HepG2 (cell line): ENCODE measurements around the gene TPRA1.

Experiments
- CHD2 ChIP-seq: IDR thresholded peaks from 2 replicates; pipeline ENCODE4 v1.6.1; 2011; ENCODE audit warnings: low read depth, low read length, improper control_type of control experiment
- EP300 ChIP-seq, 3 experiments: sonication (generic) in 1 of 3; formaldehyde crosslinking in 1 of 3; IDR thresholded peaks; 2 replicates each; pipeline versions ENCODE4 v1.5.1 to v1.6.1; 2011 to 2020; ENCODE audit warnings: low read depth in 2 of 3, low read length in 2 of 3, borderline replicate concordance in 1 of 3, improper control_type of control experiment in 1 of 3, mild to moderate bottlenecking in 1 of 3, missing genetic modification reagents in 1 of 3, moderate library complexity in 1 of 3
- HNF4G ChIP-seq, 2 experiments: sonication (generic) in 1 of 2; formaldehyde crosslinking in 1 of 2; IDR thresholded peaks; 2 replicates each; pipeline versions ENCODE4 v1.4.0 to v1.6.1; 2011 to 2020; ENCODE audit warnings: borderline replicate concordance in 2 of 2, low read depth in 2 of 2, mild to moderate bottlenecking in 2 of 2, low read length in 1 of 2, missing genetic modification reagents in 1 of 2, moderate library complexity in 1 of 2
- KAT8 ChIP-seq: IDR thresholded peaks from 2 replicates; pipeline ENCODE4 v1.6.1; 2016; ENCODE audit warnings: missing genetic modification reagents, missing compliant biosample characterization
- KDM4B ChIP-seq: sonication (generic); formaldehyde crosslinking; IDR thresholded peaks from 2 replicates; pipeline ENCODE4 v1.4.0; 2020; ENCODE audit warnings: missing genetic modification reagents
- NFRKB ChIP-seq: fragments of 450-650 bp; IDR thresholded peaks from 2 replicates; pipeline ENCODE4 v1.6.1; 2017
- POLR2AphosphoS5 ChIP-seq: IDR thresholded peaks from 2 replicates; pipeline ENCODE4 v1.6.1; 2012; ENCODE audit warnings: low read depth, low read length
- ZBTB8A ChIP-seq: sonication (generic); formaldehyde crosslinking; IDR thresholded peaks from 2 replicates; pipeline ENCODE4 v1.4.0; 2020; ENCODE audit warnings: mild to moderate bottlenecking, low read depth, missing genetic modification reagents, borderline replicate concordance
- ZKSCAN8 ChIP-seq: IDR thresholded peaks from 2 replicates; pipeline ENCODE4 v1.6.1; 2016; ENCODE audit warnings: borderline replicate concordance, missing genetic modification reagents, missing compliant biosample characterization
- ZNF570 ChIP-seq: sonication (generic); formaldehyde crosslinking; IDR thresholded peaks from 2 replicates; pipeline ENCODE4 v1.4.0; 2020; ENCODE audit warnings: mild to moderate bottlenecking, missing genetic modification reagents, borderline replicate concordance
- TF ChIP-seq, protein P1 (sequence below): sonication (generic); formaldehyde crosslinking; IDR thresholded peaks from 2 replicates; pipeline ENCODE4 v1.5.1; 2020; ENCODE audit warnings: mild to moderate bottlenecking, moderate library complexity, missing genetic modification reagents
- TF ChIP-seq, protein P2 (sequence below): sonication (generic); formaldehyde crosslinking; IDR thresholded peaks from 2 replicates; pipeline ENCODE4 v1.5.0; 2020; ENCODE audit warnings: mild to moderate bottlenecking, missing genetic modification reagents, moderate library complexity
- TF ChIP-seq, protein P3 (sequence below): sonication (generic); formaldehyde crosslinking; IDR thresholded peaks from 2 replicates; pipeline ENCODE4 v1.4.0; 2020; ENCODE audit warnings: missing genetic modification reagents

DNA sequence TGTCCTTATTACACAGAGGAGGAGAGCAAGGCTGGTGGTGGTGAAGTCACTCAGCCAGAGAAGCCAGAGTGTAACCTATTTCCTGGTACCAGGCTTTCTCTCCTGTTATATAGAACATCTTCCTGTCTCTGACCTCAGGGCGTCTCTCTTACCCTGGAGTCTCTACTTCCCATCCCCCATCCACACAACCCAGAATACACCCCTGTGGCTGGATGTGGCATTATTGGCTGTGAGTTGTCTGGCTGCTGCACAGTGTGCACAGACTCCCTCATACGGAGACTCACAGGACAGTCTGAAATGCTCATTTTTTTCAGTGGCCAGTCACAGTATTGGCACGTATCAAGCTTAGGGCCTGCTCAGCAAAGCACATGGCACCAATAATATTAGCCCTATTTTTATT lies 47.0 kb upstream of the TPRA1 start:
- TF ChIP-seq CHD2 (no peak), NFRKB (no peak), KAT8 (CRISPR knock-in tag) (no peak), ZKSCAN8 (CRISPR knock-in tag) (no peak), HNF4G (IDR thresholded peaks at IDR 0.05; ENCODE audit: borderline replicate concordance, low read depth, low read length) (no peak), HNF4G (CRISPR knock-in tag; IDR thresholded peaks at IDR 0.05; ENCODE audit: borderline replicate concordance, low read depth) (no peak), ZNF570 (CRISPR knock-in tag) (no peak), EP300 (IDR thresholded peaks at IDR 0.05; ENCODE audit: low read depth in 2 of 2, low read length in 2 of 2) (no peak), EP300 (CRISPR knock-in tag; IDR thresholded peaks at IDR 0.05; ENCODE audit: borderline replicate concordance) (no peak), KDM4B (no peak), POLR2AphosphoS5 (no peak), ZBTB8A (CRISPR knock-in tag) (no peak)
- TF ChIP-seq, protein P1, sequence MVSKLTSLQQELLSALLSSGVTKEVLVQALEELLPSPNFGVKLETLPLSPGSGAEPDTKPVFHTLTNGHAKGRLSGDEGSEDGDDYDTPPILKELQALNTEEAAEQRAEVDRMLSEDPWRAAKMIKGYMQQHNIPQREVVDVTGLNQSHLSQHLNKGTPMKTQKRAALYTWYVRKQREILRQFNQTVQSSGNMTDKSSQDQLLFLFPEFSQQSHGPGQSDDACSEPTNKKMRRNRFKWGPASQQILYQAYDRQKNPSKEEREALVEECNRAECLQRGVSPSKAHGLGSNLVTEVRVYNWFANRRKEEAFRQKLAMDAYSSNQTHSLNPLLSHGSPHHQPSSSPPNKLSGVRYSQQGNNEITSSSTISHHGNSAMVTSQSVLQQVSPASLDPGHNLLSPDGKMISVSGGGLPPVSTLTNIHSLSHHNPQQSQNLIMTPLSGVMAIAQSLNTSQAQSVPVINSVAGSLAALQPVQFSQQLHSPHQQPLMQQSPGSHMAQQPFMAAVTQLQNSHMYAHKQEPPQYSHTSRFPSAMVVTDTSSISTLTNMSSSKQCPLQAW (CRISPR knock-in tag) = no peak
- TF ChIP-seq, protein P2, sequence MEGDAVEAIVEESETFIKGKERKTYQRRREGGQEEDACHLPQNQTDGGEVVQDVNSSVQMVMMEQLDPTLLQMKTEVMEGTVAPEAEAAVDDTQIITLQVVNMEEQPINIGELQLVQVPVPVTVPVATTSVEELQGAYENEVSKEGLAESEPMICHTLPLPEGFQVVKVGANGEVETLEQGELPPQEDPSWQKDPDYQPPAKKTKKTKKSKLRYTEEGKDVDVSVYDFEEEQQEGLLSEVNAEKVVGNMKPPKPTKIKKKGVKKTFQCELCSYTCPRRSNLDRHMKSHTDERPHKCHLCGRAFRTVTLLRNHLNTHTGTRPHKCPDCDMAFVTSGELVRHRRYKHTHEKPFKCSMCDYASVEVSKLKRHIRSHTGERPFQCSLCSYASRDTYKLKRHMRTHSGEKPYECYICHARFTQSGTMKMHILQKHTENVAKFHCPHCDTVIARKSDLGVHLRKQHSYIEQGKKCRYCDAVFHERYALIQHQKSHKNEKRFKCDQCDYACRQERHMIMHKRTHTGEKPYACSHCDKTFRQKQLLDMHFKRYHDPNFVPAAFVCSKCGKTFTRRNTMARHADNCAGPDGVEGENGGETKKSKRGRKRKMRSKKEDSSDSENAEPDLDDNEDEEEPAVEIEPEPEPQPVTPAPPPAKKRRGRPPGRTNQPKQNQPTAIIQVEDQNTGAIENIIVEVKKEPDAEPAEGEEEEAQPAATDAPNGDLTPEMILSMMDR (CRISPR knock-in tag) = no peak
- TF ChIP-seq, protein P3, sequence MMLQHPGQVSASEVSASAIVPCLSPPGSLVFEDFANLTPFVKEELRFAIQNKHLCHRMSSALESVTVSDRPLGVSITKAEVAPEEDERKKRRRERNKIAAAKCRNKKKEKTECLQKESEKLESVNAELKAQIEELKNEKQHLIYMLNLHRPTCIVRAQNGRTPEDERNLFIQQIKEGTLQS (CRISPR knock-in tag) = no peak
